Measurements from ENCODE around the gene WDFY4. TPM values are rescaled to one million over a fixed set of nuclear protein-coding genes. Genes with fewer than 3 reads are reported as not detected.

The WDFY4 gene
- total RNA-seq, 1 experiment from 2014 or later: not detected

DNA sequence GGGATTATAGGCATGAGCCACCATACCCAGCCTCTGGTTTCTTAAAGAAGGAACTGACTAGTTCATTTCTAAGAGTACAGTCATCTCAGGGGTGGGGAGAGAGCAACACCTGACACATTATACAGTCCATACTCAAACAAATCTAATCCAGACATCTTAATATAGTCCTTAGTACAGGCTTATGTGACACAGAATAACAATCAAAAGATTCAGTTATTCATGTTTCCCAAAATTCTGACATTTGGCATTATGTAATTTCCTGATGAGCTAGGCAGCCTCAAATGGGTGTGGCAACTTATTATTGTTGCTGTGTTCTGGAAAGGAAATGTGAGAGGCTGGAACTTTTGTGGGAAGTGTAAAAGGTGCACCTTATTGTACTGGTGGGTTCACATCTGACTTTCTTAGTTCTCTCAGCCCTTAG, 116.3 kb downstream of the WDFY4 start:
- Histone ChIP-seq H3F3A (ENCODE audit: insufficient read depth, low read depth) (no peaks in the 10 kb centered on the region), H3K4me1 (replicated peaks; ENCODE audit: insufficient read depth) (no peaks in the 10 kb centered on the region), H3K27ac (no peak overlapping the region), H3K4me3 (no peak overlapping the region), H4K20me1 (ENCODE audit: insufficient read depth) (no peaks in the 10 kb centered on the region), H2AFZ (no peak overlapping the region), H3K79me2 (ENCODE audit: low read depth) (no peaks in the 10 kb centered on the region), H3K9me2 (ENCODE audit: insufficient read depth) (no peaks in the 10 kb centered on the region), H3K9me3 (ENCODE audit: insufficient read depth, low read depth) (no peaks in the 10 kb centered on the region), H3K27me3 (ENCODE audit: insufficient read depth, low read depth) (peaks cover 14% of the 10 kb centered on the region), H3K36me3 (ENCODE audit: low read depth) (no peaks in the 10 kb centered on the region), H3K4me2 (no peak overlapping the region)
- POLR2A ChIA-PET (ENCODE audit: unreplicated experiment): no interaction called here
- DNase-seq: no peak
- CTCF ChIA-PET: no interaction called here
- TF ChIP-seq, protein P1, sequence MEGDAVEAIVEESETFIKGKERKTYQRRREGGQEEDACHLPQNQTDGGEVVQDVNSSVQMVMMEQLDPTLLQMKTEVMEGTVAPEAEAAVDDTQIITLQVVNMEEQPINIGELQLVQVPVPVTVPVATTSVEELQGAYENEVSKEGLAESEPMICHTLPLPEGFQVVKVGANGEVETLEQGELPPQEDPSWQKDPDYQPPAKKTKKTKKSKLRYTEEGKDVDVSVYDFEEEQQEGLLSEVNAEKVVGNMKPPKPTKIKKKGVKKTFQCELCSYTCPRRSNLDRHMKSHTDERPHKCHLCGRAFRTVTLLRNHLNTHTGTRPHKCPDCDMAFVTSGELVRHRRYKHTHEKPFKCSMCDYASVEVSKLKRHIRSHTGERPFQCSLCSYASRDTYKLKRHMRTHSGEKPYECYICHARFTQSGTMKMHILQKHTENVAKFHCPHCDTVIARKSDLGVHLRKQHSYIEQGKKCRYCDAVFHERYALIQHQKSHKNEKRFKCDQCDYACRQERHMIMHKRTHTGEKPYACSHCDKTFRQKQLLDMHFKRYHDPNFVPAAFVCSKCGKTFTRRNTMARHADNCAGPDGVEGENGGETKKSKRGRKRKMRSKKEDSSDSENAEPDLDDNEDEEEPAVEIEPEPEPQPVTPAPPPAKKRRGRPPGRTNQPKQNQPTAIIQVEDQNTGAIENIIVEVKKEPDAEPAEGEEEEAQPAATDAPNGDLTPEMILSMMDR (conservative IDR thresholded peaks at IDR 0.05): no peak
- no peak for TF ChIP-seq EZH2 (IDR thresholded peaks at IDR 0.05; ENCODE audit: low read depth)
- intact Hi-C loops (cut with micrococcal nuclease; ENCODE audit: unreplicated experiment): no loop called here
- no TSS peak for BruUV-seq (replicated peaks)

DNA sequence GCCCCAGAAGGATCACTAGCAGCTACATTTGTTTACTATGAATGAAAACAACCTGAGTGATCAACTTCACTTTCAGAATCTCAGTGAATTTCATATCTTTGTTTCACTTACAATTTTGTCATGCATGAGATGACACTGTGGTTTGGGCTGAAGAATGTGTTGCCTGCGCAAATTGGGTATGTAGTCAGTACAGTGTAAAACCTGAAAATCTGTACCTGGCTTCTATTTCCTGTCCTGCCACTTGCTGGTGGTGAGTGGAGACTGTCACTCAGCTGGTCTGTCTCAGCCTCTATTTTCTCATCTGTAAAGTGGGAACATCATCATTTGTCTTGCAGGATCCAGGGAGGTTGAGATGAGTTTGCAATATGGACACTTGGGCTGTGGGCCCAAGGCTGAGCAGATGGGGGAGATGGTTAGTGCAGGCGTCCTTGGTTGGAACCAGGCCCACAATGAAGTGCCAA, 118.0 kb downstream of the WDFY4 start:
- no peak overlapping the region for H3K4me3 ChIP-seq
- no peaks in the 10 kb centered on the region for H3K36me3 ChIP-seq (ENCODE audit: low read depth)
- H2AFZ ChIP-seq: no peak overlapping the region
- ChIA-PET CTCF (no interaction called here), POLR2A (ENCODE audit: unreplicated experiment) (no interaction called here)
- no peak overlapping the region for H3K4me2 ChIP-seq
- H3K9me3 ChIP-seq (ENCODE audit: insufficient read depth, low read depth): no peaks in the 10 kb centered on the region
- H3K27ac ChIP-seq: no peak overlapping the region
- TF ChIP-seq EZH2 (IDR thresholded peaks at IDR 0.05; ENCODE audit: low read depth): no peak
- TF ChIP-seq, protein P1 (conservative IDR thresholded peaks at IDR 0.05): no peak
- no peak for DNase-seq
- H3K27me3 ChIP-seq (ENCODE audit: insufficient read depth, low read depth): peaks cover 16% of the 10 kb centered on the region
- BruUV-seq (replicated peaks): no TSS peak
- intact Hi-C loops (cut with micrococcal nuclease; ENCODE audit: unreplicated experiment): no loop called here
- no peaks in the 10 kb centered on the region for H3F3A ChIP-seq (ENCODE audit: insufficient read depth, low read depth)
- no peaks in the 10 kb centered on the region for H3K4me1 ChIP-seq (replicated peaks; ENCODE audit: insufficient read depth)
- H4K20me1 ChIP-seq (ENCODE audit: insufficient read depth): no peaks in the 10 kb centered on the region
- no peaks in the 10 kb centered on the region for H3K9me2 ChIP-seq (ENCODE audit: insufficient read depth)
- H3K79me2 ChIP-seq (ENCODE audit: low read depth): no peaks in the 10 kb centered on the region

DNA sequence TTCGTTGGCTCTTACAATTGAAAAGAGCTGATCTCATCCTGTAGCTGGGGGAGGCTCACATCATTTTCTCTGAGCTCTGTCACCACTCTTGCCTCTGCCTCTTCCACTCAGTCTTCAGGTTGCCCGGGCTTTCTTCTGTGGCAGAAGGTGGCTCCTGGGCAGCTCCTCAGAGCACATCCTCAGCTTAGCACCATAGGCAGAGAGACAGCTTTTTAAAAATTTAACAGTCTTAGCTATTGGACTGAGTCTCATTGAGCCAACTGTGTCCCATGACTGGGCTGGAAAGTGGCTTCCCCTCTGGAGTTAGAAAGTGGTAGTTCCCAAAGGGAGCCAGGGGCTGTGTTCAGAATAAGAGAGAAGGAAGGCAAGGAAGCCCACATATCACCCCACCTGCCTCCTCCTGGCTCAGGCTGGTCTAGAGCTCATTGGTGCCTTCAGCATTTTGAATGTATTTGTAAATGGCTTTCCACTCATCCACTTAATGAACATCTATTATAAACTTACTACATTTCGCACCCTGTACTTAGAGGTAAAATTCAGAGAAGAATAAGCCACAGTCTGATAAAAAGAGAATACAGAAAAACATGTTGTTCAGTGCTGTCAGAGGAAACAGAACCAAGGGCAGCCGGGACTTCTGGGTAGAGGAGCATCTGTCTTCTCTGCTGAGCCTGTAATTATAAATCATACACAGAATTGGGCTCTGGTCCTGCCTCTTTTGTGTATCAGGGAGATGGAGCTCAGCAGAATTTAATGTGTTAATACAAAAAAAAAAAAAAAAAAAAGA, 119.3 kb downstream of the WDFY4 start:
- no TSS peak for BruUV-seq (replicated peaks)
- intact Hi-C loops (cut with micrococcal nuclease; ENCODE audit: unreplicated experiment): no loop called here
- Histone ChIP-seq H3K4me3 (no peak overlapping the region), H3K9me3 (ENCODE audit: insufficient read depth, low read depth) (no peaks in the 10 kb centered on the region), H3K27ac (no peak overlapping the region), H3K9me2 (ENCODE audit: insufficient read depth) (no peaks in the 10 kb centered on the region), H3K27me3 (ENCODE audit: insufficient read depth, low read depth) (peaks cover 16% of the 10 kb centered on the region), H3K4me1 (replicated peaks; ENCODE audit: insufficient read depth) (no peaks in the 10 kb centered on the region), H2AFZ (no peak overlapping the region), H3K36me3 (ENCODE audit: low read depth) (no peaks in the 10 kb centered on the region), H4K20me1 (ENCODE audit: insufficient read depth) (no peaks in the 10 kb centered on the region; the same call in 1 of the 2 replicates), H3K79me2 (ENCODE audit: low read depth) (no peaks in the 10 kb centered on the region), H3F3A (ENCODE audit: insufficient read depth, low read depth) (no peaks in the 10 kb centered on the region), H3K4me2 (no peak overlapping the region)
- ChIA-PET POLR2A (ENCODE audit: unreplicated experiment) (no interaction called here), CTCF (no interaction called here)
- TF ChIP-seq, protein P1 (conservative IDR thresholded peaks at IDR 0.05): no peak
- no peak for TF ChIP-seq EZH2 (IDR thresholded peaks at IDR 0.05; ENCODE audit: low read depth)
- no peak for DNase-seq

Measured in PC-9 (cell line).